Measurements from ENCODE around the gene TIMM44. TPM values are rescaled to one million over a fixed set of nuclear protein-coding genes. Genes with fewer than 3 reads are reported as not detected.
A peak's percentile ranks its signal among the peaks of the same experiment; 100 is the strongest.

TIMM44 gene
- total RNA-seq, 1 experiment from 2014 or later, result 153 TPM

DNA sequence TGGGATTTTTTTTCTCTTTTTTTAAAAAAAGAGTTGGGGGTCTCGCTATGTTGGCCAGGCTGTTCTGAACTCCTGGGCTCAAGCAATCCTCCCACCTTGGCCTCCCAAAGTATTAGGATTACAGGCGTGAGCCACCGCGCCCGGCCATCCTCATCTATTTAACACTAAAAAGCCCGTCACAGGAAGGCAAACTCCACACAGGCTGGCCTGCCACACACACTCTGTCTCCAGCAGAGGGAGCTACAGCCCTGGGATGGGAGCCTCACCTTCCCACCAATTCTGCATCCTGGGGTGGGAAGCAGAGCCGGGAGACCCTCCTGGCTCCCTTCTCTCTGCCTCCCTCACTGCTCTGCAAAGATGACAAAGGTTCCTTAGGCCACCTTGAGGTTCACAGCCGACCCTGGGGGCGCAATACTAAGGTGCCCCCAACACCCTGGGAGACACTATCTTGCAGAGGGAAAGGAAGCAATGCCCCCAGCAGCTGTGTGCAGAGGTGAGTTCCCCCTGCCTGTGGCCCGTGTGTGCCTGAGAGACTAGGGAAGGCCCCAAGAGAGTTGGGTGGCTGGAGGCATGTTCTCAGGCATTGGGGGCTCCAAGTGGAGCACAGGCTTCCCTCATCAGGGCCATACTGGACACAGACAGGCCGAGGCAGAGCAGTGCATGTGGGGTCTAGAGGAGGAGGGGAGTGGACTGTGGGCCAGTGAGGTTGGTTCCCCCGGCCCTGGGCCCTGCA lies 27.4 kb upstream of the TIMM44 start:
- no peaks in the 10 kb centered on the region for H3K4me1 ChIP-seq (ENCODE audit: insufficient read depth, low read length, poor library complexity, severe bottlenecking)
- no peak overlapping the region for H3K27ac ChIP-seq (ENCODE audit: low read depth, low read length, poor library complexity, severe bottlenecking)
- CTCF ChIA-PET, result interaction anchor here (0.5 to 1.0 kb wide), 6 partner anchors 22 to 283 kb away, joined by 3 to 21 read pairs (median 6); no protein-coding TSS in a partner anchor
- BruUV-seq (replicated peaks), result no TSS peak
- H3K36me3 ChIP-seq (ENCODE audit: insufficient read depth, low read length, poor library complexity, severe bottlenecking), result peaks cover 57% of the 10 kb centered on the region
- DNase-seq (ENCODE audit: low spot score), result peak; percentile 67
- no peak for TF ChIP-seq EZH2 (IDR thresholded peaks at IDR 0.05; ENCODE audit: borderline replicate concordance, low read depth, low read length, poor library complexity, severe bottlenecking)
- TF ChIP-seq, protein P1, sequence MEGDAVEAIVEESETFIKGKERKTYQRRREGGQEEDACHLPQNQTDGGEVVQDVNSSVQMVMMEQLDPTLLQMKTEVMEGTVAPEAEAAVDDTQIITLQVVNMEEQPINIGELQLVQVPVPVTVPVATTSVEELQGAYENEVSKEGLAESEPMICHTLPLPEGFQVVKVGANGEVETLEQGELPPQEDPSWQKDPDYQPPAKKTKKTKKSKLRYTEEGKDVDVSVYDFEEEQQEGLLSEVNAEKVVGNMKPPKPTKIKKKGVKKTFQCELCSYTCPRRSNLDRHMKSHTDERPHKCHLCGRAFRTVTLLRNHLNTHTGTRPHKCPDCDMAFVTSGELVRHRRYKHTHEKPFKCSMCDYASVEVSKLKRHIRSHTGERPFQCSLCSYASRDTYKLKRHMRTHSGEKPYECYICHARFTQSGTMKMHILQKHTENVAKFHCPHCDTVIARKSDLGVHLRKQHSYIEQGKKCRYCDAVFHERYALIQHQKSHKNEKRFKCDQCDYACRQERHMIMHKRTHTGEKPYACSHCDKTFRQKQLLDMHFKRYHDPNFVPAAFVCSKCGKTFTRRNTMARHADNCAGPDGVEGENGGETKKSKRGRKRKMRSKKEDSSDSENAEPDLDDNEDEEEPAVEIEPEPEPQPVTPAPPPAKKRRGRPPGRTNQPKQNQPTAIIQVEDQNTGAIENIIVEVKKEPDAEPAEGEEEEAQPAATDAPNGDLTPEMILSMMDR (conservative IDR thresholded peaks at IDR 0.05; ENCODE audit: low read depth, low read length), result peak; percentile 85
- no peaks in the 10 kb centered on the region for H3K27me3 ChIP-seq (replicated peaks; ENCODE audit: insufficient read depth, low read depth, low read length, poor library complexity)
- no peak overlapping the region for H3K4me3 ChIP-seq (ENCODE audit: low read depth, low read length, poor library complexity, severe bottlenecking)
- intact Hi-C loops (cut with micrococcal nuclease; ENCODE audit: unreplicated experiment), result no loop called here
- H3K9me3 ChIP-seq (ENCODE audit: low read depth, low read length, poor library complexity, severe bottlenecking), result no peaks in the 10 kb centered on the region
- POLR2A ChIA-PET (ENCODE audit: low non-redundant PET), result no interaction called here

DNA sequence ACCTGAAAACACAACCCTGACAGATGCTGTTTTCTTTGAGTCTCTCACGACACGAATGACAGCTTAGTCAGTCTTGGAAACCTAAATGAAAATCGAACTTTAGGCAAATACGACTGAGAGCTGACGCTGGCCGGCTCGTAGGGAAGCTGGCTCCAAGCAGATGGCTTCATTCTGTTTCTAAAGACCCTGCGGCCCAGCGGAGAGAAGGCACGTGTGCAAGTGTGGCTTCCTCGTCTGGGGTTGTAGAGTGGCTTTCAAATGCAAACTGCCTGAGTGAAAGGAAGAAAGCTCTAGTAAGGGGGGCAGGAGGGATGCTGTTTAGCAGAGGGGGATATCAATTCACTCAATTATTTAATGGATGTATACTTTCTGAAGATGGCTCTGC lies 26.1 kb upstream of the TIMM44 start:
- Histone ChIP-seq H3K27ac (ENCODE audit: low read depth, low read length, poor library complexity, severe bottlenecking) (no peak overlapping the region), H3K4me1 (ENCODE audit: insufficient read depth, low read length, poor library complexity, severe bottlenecking) (no peaks in the 10 kb centered on the region), H3K4me3 (ENCODE audit: low read depth, low read length, poor library complexity, severe bottlenecking) (no peak overlapping the region), H3K36me3 (ENCODE audit: insufficient read depth, low read length, poor library complexity, severe bottlenecking) (peaks cover 64% of the 10 kb centered on the region), H3K9me3 (ENCODE audit: low read depth, low read length, poor library complexity, severe bottlenecking) (no peaks in the 10 kb centered on the region), H3K27me3 (replicated peaks; ENCODE audit: insufficient read depth, low read depth, low read length, poor library complexity) (no peaks in the 10 kb centered on the region)
- POLR2A ChIA-PET (ENCODE audit: low non-redundant PET), result no interaction called here
- no TSS peak for BruUV-seq (replicated peaks)
- intact Hi-C loops (cut with micrococcal nuclease; ENCODE audit: unreplicated experiment), result no loop called here
- DNase-seq (ENCODE audit: low spot score), result no peak
- TF ChIP-seq, protein P1 (conservative IDR thresholded peaks at IDR 0.05; ENCODE audit: low read depth, low read length), result no peak
- no peak for TF ChIP-seq EZH2 (IDR thresholded peaks at IDR 0.05; ENCODE audit: borderline replicate concordance, low read depth, low read length, poor library complexity, severe bottlenecking)
- CTCF ChIA-PET, result no interaction called here

DNA sequence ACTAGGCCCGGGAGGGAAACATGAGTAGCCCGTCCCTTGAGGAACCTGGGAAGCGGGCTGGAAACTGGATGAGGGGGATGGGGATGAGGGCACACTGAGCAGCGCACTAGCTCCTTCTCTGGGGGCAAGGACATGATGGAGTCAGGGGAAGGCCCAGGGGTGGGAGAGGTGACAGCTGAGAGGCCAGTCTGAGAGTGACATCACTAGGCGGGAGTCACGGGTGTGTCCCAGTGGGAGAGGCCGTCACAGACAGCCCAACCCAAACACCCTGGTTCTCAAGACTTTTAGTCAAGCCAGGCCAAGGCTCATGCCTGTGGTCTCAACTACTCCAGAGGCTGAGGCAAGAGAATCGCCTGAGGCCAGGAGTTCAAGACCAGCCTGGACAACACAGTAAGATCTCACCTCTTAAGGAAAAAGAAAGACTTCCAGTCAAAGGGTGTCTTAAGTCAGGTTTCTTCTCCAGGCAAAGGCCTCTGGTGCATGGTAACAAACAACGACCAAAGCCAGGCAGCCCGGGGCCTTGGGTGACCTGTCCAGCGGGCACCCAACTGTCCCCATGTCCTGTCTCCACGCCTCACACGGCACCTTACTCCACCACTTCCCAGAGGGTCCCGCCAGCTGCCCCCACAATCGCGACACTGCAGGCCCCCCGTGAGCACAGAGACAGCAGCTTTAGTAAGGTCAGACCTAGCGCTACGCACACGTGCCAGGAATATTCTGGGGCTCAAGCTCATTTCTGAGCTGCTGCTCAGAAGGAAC lies 25.5 kb upstream of the TIMM44 start:
- Histone ChIP-seq H3K4me3 (ENCODE audit: low read depth, low read length, poor library complexity, severe bottlenecking) (no peak overlapping the region), H3K4me1 (ENCODE audit: insufficient read depth, low read length, poor library complexity, severe bottlenecking) (no peaks in the 10 kb centered on the region), H3K9me3 (ENCODE audit: low read depth, low read length, poor library complexity, severe bottlenecking) (no peaks in the 10 kb centered on the region), H3K27me3 (replicated peaks; ENCODE audit: insufficient read depth, low read depth, low read length, poor library complexity) (no peaks in the 10 kb centered on the region), H3K36me3 (ENCODE audit: insufficient read depth, low read length, poor library complexity, severe bottlenecking) (peaks cover 60% of the 10 kb centered on the region), H3K27ac (ENCODE audit: low read depth, low read length, poor library complexity, severe bottlenecking) (no peak overlapping the region)
- DNase-seq (ENCODE audit: low spot score), result no peak
- TF ChIP-seq, protein P1 (conservative IDR thresholded peaks at IDR 0.05; ENCODE audit: low read depth, low read length), result no peak
- no peak for TF ChIP-seq EZH2 (IDR thresholded peaks at IDR 0.05; ENCODE audit: borderline replicate concordance, low read depth, low read length, poor library complexity, severe bottlenecking)
- ChIA-PET CTCF (no interaction called here), POLR2A (ENCODE audit: low non-redundant PET) (no interaction called here)
- no TSS peak for BruUV-seq (replicated peaks)
- intact Hi-C loops (cut with micrococcal nuclease; ENCODE audit: unreplicated experiment), result no loop called here

All from A673 (cell line).